Memory B cell (primary cell): ENCODE data around the gene C1orf159.
"Not testable (repeated sequence)": the region's sequence is repeated elsewhere in the genome, so short reads cannot be mapped to it uniquely, and the experiment has no call there.

Experiments
- ATAC-seq: fragments of 150-1000 bp; cut with Tn5 transposase; 2 replicates; pipeline ENCODE4 v1.10.0; 2021; ENCODE audit warnings: low read depth, mild to moderate bottlenecking, moderate library complexity
- DNase-seq, 2 donors: peaks; one replicate each; pipeline ENCODE4 v3.0.0; 2022; ENCODE audit warnings: low spot score in 2 of 2
- H3K27ac Mint-ChIP-seq: one replicate; pipeline ENCODE4 v1.8.0; 2022; ENCODE audit warnings: mild to moderate bottlenecking, moderate library complexity, mixed read lengths
- H3K27me3 Mint-ChIP-seq: one replicate; pipeline ENCODE4 v1.8.0; 2022; ENCODE audit warnings: mixed read lengths
- H3K36me3 Mint-ChIP-seq: one replicate; pipeline ENCODE4 v1.8.0; 2022; ENCODE audit warnings: mild to moderate bottlenecking, mixed read lengths
- H3K4me1 Mint-ChIP-seq: one replicate; pipeline ENCODE4 v1.8.0; 2022; ENCODE audit warnings: mixed read lengths
- H3K4me3 Mint-ChIP-seq: one replicate; pipeline ENCODE4 v1.8.0; 2022; ENCODE audit warnings: mild to moderate bottlenecking, moderate library complexity, mixed read lengths
- H3K9me3 Mint-ChIP-seq: one replicate; pipeline ENCODE4 v1.8.0; 2022; ENCODE audit warnings: mixed read lengths

C1orf159 gene

DNA sequence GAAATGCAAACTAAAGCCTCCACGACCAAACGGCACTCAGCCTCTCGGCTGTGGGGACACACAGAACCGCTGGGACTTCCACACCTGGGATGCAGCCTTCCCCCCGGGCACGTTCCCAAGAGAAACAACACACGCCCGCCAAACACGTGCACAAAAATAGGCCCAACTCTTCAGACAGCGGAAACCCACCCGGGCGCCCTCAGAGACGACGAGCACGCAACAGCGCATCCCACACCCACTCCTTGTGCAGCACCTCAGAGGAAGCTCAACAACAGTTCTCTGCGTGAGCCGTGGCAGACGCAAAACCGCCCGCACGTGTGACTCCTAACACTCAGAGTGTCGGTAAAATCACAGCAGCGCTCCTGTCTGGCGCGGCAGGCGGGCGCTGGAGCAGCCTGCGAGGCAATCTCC, 5.3 kb downstream of the C1orf159 start:
- Mint-ChIP-seq H3K4me3 (no peak overlapping the region), H3K9me3 (peaks cover 7% of the 10 kb centered on the region), H3K27ac (no peak overlapping the region), H3K27me3 (no peaks in the 10 kb centered on the region), H3K4me1 (peaks cover 7% of the 10 kb centered on the region), H3K36me3 (peaks cover 14% of the 10 kb centered on the region)
- ATAC-seq = no peak
- DNase-seq = no peak

DNA sequence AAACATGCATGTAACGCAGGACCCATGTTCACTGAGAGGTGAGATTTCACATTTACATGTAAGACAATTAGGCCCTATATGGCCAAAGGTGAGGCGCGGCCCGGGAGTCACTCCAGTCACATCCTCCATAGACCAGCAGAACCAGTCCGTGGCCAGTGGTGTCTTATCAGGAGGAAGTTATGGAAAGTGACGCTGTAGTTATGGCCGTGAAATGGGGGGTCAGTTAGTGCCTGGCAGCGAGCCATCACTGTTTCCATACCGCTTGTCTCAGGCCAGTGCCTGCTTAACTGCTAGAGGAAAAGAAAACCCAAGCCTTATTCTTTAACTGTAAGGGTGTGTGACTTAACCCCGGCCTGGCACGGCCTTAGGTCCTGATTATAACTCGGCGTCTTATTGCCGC, 6.1 kb downstream of the C1orf159 start:
- ATAC-seq (no peak), DNase-seq (no peak)
- Mint-ChIP-seq H3K4me1 (peaks cover 7% of the 10 kb centered on the region), H3K36me3 (peaks cover 14% of the 10 kb centered on the region), H3K9me3 (peaks cover 7% of the 10 kb centered on the region), H3K4me3 (no peak overlapping the region), H3K27me3 (no peaks in the 10 kb centered on the region), H3K27ac (no peak overlapping the region)

DNA sequence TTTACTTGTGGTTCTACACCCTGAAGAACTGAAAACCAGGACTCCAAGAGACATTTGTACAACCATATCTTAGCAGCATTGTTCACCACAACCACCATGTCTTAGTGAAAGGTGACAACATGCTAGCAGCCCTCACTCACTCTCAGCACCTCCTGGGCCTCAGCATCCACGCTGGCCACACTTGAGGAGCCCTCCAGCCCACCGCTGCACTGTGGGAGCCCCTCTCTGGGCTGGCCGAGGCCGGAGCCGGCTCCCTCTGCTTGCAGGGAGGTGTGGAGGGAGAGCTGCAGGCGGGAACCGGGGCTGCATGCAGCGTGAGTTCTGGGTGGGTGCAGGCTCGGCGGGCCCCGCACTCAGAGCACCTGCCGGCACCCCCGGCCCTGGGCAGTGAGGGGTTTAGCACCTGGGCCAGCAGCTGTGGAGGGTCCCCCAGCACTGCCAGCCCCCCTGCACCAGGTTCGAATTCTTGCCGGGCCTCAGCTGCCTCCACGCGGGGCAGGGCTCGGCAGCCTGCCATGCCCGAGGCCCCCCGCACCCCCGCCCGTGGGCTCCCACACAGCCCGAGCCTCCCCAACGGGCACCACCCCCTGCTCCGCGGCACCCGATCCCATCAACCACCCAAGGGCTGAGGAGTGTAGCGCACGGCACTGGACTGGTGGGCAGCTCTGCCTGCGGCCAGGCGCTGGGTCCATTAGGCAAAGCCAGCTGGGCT, 9.2 kb downstream of the C1orf159 start:
- no peak for ATAC-seq
- H3K36me3 Mint-ChIP-seq = peaks cover 3% of the 10 kb centered on the region
- H3K4me3 Mint-ChIP-seq = no peak overlapping the region
- peaks cover 6% of the 10 kb centered on the region for H3K4me1 Mint-ChIP-seq
- no peaks in the 10 kb centered on the region for H3K27me3 Mint-ChIP-seq
- no peaks in the 10 kb centered on the region for H3K9me3 Mint-ChIP-seq
- no peak overlapping the region for H3K27ac Mint-ChIP-seq
- no peak for DNase-seq

DNA sequence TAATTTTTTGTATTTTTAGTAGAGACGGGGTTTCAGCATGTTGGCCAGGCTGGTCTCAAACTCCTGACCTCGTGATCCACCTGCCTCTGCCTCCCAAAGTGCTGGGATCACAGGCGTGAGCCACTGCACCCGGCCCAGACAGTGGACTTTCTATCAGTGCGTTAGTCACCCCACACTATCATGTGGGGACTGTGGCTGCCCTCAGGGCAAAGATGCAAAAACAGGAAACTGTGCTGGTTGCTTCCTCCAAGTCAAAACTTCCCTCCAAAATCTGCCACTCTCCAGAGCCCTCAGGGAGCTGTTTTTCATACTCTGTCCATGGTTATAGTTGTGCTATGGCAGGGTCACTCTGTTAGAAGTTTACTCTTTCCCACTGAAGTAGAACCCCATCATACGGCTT, 11.7 kb downstream of the C1orf159 start:
- not testable (repeated sequence) for H3K9me3 Mint-ChIP-seq, DNase-seq, H3K4me3 Mint-ChIP-seq, H3K27me3 Mint-ChIP-seq, H3K4me1 Mint-ChIP-seq, H3K27ac Mint-ChIP-seq, ATAC-seq
- peaks cover 11% of the 10 kb centered on the region for H3K36me3 Mint-ChIP-seq

DNA sequence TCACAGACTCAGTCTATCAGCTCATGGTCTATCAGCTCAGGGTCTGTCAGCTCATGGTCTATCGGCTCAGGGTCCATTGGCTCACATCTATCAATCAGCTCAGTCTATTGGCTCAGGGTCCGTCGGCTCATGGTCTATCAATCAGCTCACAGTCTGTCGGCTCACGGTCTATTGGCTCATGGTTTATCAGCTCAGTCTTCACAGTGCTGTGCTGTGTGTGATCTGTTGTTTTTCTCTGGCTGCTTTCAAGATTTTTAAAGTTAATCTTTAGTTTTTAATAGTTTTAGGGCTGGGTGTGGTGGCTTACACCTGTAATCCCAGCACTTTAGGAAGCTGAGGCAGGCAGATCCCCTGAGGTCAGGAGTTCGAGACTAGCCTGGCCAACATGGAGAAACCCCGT, 14.4 kb downstream of the C1orf159 start:
- Mint-ChIP-seq H3K4me3 (no peak overlapping the region), H3K9me3 (peaks cover 4% of the 10 kb centered on the region), H3K36me3 (peaks cover 13% of the 10 kb centered on the region), H3K27ac (no peak overlapping the region), H3K4me1 (peaks cover 5% of the 10 kb centered on the region), H3K27me3 (no peaks in the 10 kb centered on the region)
- no peak for ATAC-seq
- no peak for DNase-seq

DNA sequence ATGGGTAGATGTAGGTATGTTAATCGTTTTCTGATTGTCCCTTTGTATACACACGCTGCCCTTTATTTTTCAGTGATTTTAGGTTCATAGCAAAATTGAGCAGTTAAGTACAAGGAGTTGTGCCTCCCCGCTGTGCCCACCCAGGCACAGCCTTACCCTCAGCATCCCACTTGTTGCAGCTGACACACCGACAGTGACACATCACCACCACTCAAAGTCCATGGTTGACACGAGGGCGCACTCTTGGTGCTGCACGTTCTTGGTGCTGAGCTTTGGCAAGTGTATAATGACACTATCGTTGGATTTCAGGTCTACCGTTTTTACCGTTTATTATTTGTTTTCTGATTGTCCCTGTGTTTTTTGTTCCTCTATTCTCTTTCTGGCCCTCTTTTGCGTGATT, 15.6 kb downstream of the C1orf159 start:
- peaks cover 5% of the 10 kb centered on the region for H3K4me1 Mint-ChIP-seq
- peaks cover 4% of the 10 kb centered on the region for H3K9me3 Mint-ChIP-seq
- H3K36me3 Mint-ChIP-seq = peaks cover 13% of the 10 kb centered on the region
- no peak for ATAC-seq
- DNase-seq = no peak
- no peak overlapping the region for H3K27ac Mint-ChIP-seq
- H3K4me3 Mint-ChIP-seq = no peak overlapping the region
- H3K27me3 Mint-ChIP-seq = no peaks in the 10 kb centered on the region

DNA sequence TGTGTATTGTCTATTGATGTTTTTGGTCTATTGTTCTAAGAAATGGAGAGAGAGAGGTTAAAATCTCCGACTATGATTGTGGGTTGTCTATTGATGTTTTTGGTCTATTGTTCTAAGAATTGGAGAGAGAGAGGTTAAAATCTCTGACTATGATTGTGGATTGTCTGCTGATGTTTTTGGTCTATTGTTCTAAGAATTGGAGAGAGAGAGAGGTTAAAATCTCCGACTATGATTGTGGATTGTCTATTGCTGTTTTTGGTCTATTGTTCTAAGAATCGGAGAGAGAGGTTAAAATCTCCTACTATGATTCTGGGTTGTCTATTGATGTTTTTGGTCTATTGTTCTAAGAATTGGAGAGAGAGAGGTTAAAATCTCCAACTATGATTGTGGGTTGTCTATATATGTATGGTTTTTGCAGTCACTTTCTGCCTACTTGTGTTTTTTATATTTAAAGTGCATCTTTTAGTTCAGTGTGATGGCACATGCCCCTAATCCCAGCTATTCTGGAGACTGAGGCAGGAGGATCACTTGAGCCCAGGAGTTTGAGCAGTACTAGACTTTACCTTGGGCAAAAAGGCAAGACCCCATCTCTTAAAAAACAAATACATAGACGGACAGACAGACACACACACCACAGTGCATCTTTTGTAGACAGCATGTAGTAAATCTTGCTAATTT, 16.2 kb downstream of the C1orf159 start:
- no peak for ATAC-seq

DNA sequence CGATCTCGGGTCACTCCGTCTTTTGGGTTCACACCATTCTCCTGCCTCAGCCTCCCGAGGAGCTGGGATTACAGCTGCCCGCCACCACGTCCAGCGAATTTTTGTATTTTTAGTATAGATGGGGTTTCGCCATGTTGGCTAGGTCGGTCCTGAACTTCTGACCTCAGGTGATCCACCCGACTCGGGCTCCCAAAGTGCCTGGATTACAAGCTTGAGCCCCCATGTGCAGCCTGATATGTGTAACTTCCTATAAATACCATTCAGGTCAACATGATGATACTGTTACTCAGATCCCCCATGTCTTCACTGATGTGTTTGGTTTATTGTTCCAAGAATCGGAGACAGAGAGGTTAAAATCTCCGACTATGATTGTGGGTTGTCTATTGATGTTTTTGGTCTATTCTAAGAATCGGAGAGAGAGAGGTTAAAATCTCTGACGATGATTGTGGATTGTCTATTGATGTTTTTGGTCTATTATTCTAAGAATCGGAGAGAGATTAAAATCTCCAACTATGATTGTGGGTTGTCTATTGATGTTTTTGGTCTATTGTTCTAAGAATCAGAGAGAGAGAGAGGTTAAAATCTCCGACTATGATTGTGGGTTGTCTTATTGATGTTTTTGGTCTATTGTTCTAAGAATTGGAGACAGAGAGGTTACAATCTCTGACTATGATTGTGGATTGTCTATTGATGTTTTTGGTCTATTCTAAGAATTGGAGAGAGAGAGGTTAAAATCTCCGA, 17.0 kb downstream of the C1orf159 start:
- ATAC-seq = no peak
- no peaks in the 10 kb centered on the region for H3K27me3 Mint-ChIP-seq
- H3K4me1 Mint-ChIP-seq = peaks cover 5% of the 10 kb centered on the region

More for the DNA sequence above, 16.2 kb downstream of the C1orf159 start:
- no peak for DNase-seq
- no peaks in the 10 kb centered on the region for H3K27me3 Mint-ChIP-seq
- H3K9me3 Mint-ChIP-seq = peaks cover 4% of the 10 kb centered on the region
- no peak overlapping the region for H3K4me3 Mint-ChIP-seq
- H3K4me1 Mint-ChIP-seq = peaks cover 5% of the 10 kb centered on the region
- H3K27ac Mint-ChIP-seq = no peak overlapping the region
- peaks cover 13% of the 10 kb centered on the region for H3K36me3 Mint-ChIP-seq

DNA sequence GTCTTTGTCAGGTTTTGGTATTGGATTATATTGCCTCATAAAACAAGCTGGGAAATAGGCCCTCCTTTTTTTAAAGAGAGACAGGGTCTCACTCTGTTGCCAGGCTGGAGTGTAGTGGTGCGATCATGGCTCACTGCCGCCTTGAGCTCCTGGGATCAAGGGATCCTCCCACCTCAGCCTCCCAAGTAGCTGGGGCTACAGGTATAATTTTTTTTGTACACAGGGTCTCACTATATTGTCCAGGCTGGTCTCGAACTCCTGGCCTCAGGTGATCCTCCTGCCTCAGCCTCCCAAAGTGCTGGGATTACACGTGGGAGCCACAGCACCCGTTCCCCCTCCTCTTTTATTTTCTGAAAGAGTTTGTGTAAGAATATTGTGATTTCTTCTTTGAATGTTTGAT, 19.8 kb downstream of the C1orf159 start:
- not testable (repeated sequence) for H3K4me3 Mint-ChIP-seq, H3K9me3 Mint-ChIP-seq, ATAC-seq, DNase-seq, H3K27ac Mint-ChIP-seq, H3K27me3 Mint-ChIP-seq, H3K36me3 Mint-ChIP-seq
- peaks cover 13% of the 10 kb centered on the region for H3K4me1 Mint-ChIP-seq

More for the DNA sequence above, 17.0 kb downstream of the C1orf159 start:
- no peak for DNase-seq
- no peak overlapping the region for H3K27ac Mint-ChIP-seq
- peaks cover 4% of the 10 kb centered on the region for H3K9me3 Mint-ChIP-seq
- peaks cover 13% of the 10 kb centered on the region for H3K36me3 Mint-ChIP-seq
- no peak overlapping the region for H3K4me3 Mint-ChIP-seq

DNA sequence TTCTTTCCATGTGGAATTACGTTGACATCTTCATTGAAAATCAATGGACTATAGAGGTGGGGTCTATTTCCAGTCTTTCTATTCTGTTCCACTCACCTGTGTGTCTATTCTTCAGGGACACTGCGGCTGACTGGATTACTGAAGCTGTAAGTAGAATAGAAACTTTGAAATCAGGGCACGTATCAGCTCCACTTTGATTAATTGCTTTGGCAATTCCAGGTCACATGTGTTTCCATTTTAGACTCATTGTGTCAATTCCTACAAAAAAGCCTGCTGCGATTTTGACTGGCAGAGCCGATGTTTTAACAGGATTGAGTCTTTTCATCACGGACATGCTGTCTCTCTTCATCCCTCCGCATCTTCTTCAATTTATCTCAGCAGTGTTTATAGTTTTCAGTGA, 20.9 kb downstream of the C1orf159 start:
- no peak for DNase-seq
- H3K4me1 Mint-ChIP-seq = peaks cover 13% of the 10 kb centered on the region

DNA sequence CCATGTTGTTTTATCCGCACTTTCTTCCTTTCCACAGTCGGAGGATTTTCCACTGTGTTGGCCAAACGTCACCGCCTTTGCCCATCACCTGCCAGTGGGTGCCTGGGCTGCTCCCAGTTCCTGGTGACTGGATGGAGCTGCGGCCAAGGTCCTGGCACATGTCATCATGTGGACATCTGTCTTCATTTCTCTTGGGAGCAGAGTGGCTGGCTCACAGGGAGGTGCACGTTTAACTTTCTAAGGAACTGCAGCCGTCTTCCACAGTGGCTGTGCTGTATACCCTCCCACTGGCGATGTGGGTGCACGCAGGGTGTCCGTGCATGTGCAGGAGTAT, 22.3 kb downstream of the C1orf159 start:
- H3K4me1 Mint-ChIP-seq = peaks cover 13% of the 10 kb centered on the region
- H3K36me3 Mint-ChIP-seq = no peaks in the 10 kb centered on the region
- no peaks in the 10 kb centered on the region for H3K27me3 Mint-ChIP-seq
- DNase-seq (no peak), ATAC-seq (no peak)
- peak overlapping the region; percentile 76 for H3K4me3 Mint-ChIP-seq
- H3K27ac Mint-ChIP-seq = peak overlapping the region; percentile 91
- no peaks in the 10 kb centered on the region for H3K9me3 Mint-ChIP-seq

More for the DNA sequence above, 20.9 kb downstream of the C1orf159 start:
- Mint-ChIP-seq H3K27ac (no peak overlapping the region), H3K9me3 (peaks cover 4% of the 10 kb centered on the region), H3K27me3 (no peaks in the 10 kb centered on the region), H3K36me3 (peaks cover 7% of the 10 kb centered on the region), H3K4me3 (no peak overlapping the region)
- ATAC-seq = no peak

DNA sequence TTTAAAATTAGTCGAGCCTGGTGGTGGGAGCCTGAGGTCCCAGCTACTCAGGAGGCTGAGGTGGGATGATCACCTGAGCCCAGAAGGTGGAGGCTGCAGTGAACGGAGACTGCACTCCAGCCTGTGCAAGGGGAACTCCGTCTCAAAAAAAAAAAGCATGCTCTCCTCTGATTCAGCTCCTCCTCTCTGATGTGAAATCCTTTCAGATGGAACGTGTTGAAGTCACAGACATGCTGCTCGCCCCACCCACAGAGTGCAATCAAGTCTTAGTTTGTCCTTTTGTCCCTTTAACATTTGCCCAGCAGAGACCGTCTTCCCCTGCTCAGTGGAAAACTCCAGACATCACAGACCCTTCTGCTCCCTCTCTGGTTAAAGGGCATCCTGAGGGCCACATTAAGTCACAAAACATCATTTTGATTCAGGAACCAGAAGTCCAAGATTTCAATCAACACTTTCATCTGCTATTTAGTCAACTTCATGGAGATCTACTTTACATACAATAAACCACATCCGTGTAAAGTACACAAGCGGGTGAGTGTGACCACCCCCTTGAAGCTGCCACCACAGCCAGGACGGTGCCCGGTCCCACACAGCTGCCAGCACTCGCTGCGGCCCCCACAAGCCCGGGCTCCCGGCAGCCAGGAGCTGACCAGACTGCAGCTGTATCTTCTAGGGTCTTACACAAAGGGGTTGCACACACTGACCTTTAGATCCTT, 22.8 kb downstream of the C1orf159 start:
- Mint-ChIP-seq H3K27me3 (no peaks in the 10 kb centered on the region), H3K27ac (peak overlapping the region; percentile 91), H3K4me3 (peak overlapping the region; percentile 76), H3K9me3 (no peaks in the 10 kb centered on the region), H3K36me3 (peaks cover 1% of the 10 kb centered on the region), H3K4me1 (peaks cover 16% of the 10 kb centered on the region)
- peak; percentile 94 for ATAC-seq
- DNase-seq = no peak

DNA sequence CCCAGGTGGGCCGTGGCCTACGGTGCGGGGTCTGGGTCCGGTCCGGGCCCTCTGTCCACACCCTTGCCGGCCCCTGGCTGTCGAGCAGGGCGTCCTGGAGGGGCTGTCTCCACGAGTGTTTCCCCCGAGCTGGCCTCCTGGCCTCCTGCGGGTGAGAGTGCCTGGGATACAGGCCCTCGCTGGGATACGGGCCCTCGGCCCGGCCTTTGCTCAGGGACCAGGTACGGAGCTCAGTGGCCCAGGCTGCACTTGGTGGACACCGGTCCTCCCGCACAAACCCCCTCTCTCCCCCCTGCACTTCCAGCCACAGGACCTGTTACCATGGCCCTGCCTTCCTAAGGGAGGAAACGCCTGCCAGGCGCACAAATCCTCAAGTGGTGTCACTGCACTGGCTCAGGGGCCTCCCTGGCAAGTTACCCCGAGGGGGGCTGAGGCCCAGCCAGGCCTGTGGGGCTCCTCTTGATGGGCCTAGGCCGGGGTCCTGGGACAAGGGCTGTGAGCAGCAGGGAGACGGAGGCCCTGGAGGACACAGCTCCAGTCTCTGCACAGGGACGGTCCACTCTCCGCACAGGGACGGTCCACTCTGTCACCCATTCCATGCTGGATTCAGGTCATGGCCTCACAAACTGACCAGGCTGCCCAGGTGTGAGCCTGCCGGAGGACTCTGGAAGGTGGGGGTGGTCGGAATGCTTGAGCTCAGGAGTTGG, 23.6 kb downstream of the C1orf159 start:
- Mint-ChIP-seq H3K4me3 (no peak overlapping the region), H3K4me1 (peaks cover 14% of the 10 kb centered on the region), H3K9me3 (no peaks in the 10 kb centered on the region), H3K27me3 (no peaks in the 10 kb centered on the region), H3K36me3 (peaks cover 1% of the 10 kb centered on the region), H3K27ac (peak overlapping the region; percentile 91)
- no peak for ATAC-seq
- DNase-seq = no peak
